GM23248 (cell line): ENCODE results near the gene AGAP1. TPM values are rescaled to one million over a fixed set of nuclear protein-coding genes. Genes with fewer than 3 reads are reported as not detected.

ENCODE experiments used
- DNase-seq: peaks from one replicate; pipeline ENCODE4 v3.0.0-alpha.2; 2015
- H2AFZ ChIP-seq: fragments of 200-600 bp; sonication (generic); 2 replicates; pipeline ENCODE4 v1.6.1; 2016; ENCODE audit warnings: antibody characterized with exemption
- H3F3A ChIP-seq: fragments of 200-600 bp; sonication (generic); 2 replicates; pipeline ENCODE4 v1.6.1; 2016; ENCODE audit warnings: mild to moderate bottlenecking, antibody characterized with exemption, mixed run types; ENCODE audit not compliant: insufficient read depth
- H3K27ac ChIP-seq: fragments of 200-600 bp; sonication (generic); 2 replicates; pipeline ENCODE4 v1.5.1; 2016; ENCODE audit warnings: mild to moderate bottlenecking
- H3K27me3 ChIP-seq: fragments of 200-600 bp; sonication (generic); replicated peaks from 2 replicates; pipeline ENCODE4 v1.6.1; 2016; ENCODE audit warnings: mild to moderate bottlenecking; ENCODE audit not compliant: insufficient read depth
- H3K36me3 ChIP-seq: fragments of 200-600 bp; sonication (generic); 2 replicates; pipeline ENCODE4 v1.6.1; 2016; ENCODE audit warnings: low read depth, mild to moderate bottlenecking
- H3K4me1 ChIP-seq: fragments of 200-600 bp; sonication (generic); 2 replicates; pipeline ENCODE4 v1.6.1; 2016; ENCODE audit warnings: mild to moderate bottlenecking; ENCODE audit not compliant: insufficient read depth
- H3K4me2 ChIP-seq: fragments of 200-600 bp; sonication (generic); one replicate; pipeline ENCODE4 v1.6.1; 2016; ENCODE audit warnings: mild to moderate bottlenecking; ENCODE audit not compliant: unreplicated experiment
- H3K4me3 ChIP-seq: fragments of 200-600 bp; sonication (generic); 2 replicates; pipeline ENCODE4 v1.5.1; 2016; ENCODE audit warnings: mild to moderate bottlenecking
- H3K79me2 ChIP-seq: fragments of 200-600 bp; sonication (generic); 2 replicates; pipeline ENCODE4 v1.6.1; 2016; ENCODE audit warnings: mild to moderate bottlenecking; ENCODE audit not compliant: insufficient read depth
- H3K9ac ChIP-seq: fragments of 200-600 bp; sonication (generic); 2 replicates; pipeline ENCODE4 v1.6.1; 2016; ENCODE audit warnings: mild to moderate bottlenecking
- H3K9me2 ChIP-seq: fragments of 200-600 bp; sonication (generic); 2 replicates; pipeline ENCODE4 v1.6.1; 2016; ENCODE audit warnings: mixed run types, mild to moderate bottlenecking, moderate library complexity; ENCODE audit not compliant: insufficient read depth
- H3K9me3 ChIP-seq: fragments of 200-600 bp; sonication (generic); one replicate; pipeline ENCODE4 v1.6.1; 2017; ENCODE audit warnings: low read depth
- H4K20me1 ChIP-seq: fragments of 200-600 bp; sonication (generic); 2 replicates; pipeline ENCODE4 v1.6.0; 2016; ENCODE audit not compliant: insufficient read depth
- EZH2 ChIP-seq: fragments of 200-600 bp; sonication (generic); IDR thresholded peaks from 2 replicates; pipeline ENCODE4 v1.6.1; 2018; ENCODE audit warnings: antibody characterized with exemption, mild to moderate bottlenecking; ENCODE audit not compliant: insufficient read depth, poor library complexity, severe bottlenecking
- EZH2phosphoT487 ChIP-seq: fragments of 200-600 bp; sonication (generic); IDR thresholded peaks from 2 replicates; pipeline ENCODE4 v1.6.1; 2018; ENCODE audit warnings: antibody characterized with exemption, moderate library complexity, mild to moderate bottlenecking, low read depth; ENCODE audit not compliant: insufficient read depth
- WGBS, 2 experiments: methylation state at CpG; one replicate each; pipeline ENCODE4 v1.1.6; 2015 to 2017; ENCODE audit warnings: low lambda C conversion rate in 2 of 2, low coverage in 1 of 2; ENCODE audit errors: missing lambda C conversion rate in 2 of 2; 5-methylcytosine and 5-hydroxymethylcytosine counted together
- in situ Hi-C: fragments of 300-500 bp; cut with MboI; formaldehyde crosslinking; loops from 2 replicates; pipeline ENCODE4 v1.15.0; 2020
- polyA plus RNA-seq: library from polyadenylated mRNA; unstranded; fragments of >200 nt; fragmentation: Nextera tagmentation; extraction: Ambion mirVana; gene quantifications from 2 replicates; pipeline ENCODE4 v1.2.1, GENCODE V29; 2016
- total RNA-seq: library from RNA; depleted of rRNA; stranded (reverse); fragments of >200 nt; shearing (Covaris generic); gene quantifications from 2 replicates; pipeline ENCODE4 v1.2.3, GENCODE V29; 2014

AGAP1 gene
- total and polyA plus RNA-seq, 2 experiments from 2014 or later: 2.2 to 9.9 TPM

- no peak for TF ChIP-seq EZH2
- no peak for TF ChIP-seq EZH2phosphoT487
- no peak for DNase-seq
- Histone ChIP-seq H3K79me2 (peaks cover 88% of the 10 kb centered on the region), H3K9me2 (no peaks in the 10 kb centered on the region), H3K27ac (no peak overlapping the region), H3K36me3 (no peaks in the 10 kb centered on the region), H3K9me3 (no peaks in the 10 kb centered on the region), H3K4me1 (peaks cover 3% of the 10 kb centered on the region; the same call in 1 of the 2 replicates), H3F3A (no peaks in the 10 kb centered on the region), H4K20me1 (peaks cover 8% of the 10 kb centered on the region; the same call in 1 of the 2 replicates), H3K4me2 (no peak overlapping the region), H3K27me3 (no peaks in the 10 kb centered on the region), H3K9ac (no peak overlapping the region), H3K4me3 (no peak overlapping the region), H2AFZ (no peak overlapping the region)
- 96 to 99% methylated on average over 8 of the region's 8 CpGs for WGBS, 2 experiments
- in situ Hi-C loops: no loop called here
Observed at GRCh38 chr2:235575431-235575830, 81.6 kb downstream of the AGAP1 start.

- H3K27ac ChIP-seq: no peak overlapping the region
- TF ChIP-seq EZH2 (no peak), EZH2phosphoT487 (no peak)
- H3K9me2 ChIP-seq: no peaks in the 10 kb centered on the region
- no peak for DNase-seq
- no peaks in the 10 kb centered on the region for H3K9me3 ChIP-seq
- H3K4me2 ChIP-seq: no peak overlapping the region
- no peaks in the 10 kb centered on the region for H3F3A ChIP-seq
- H4K20me1 ChIP-seq: peaks cover 5% of the 10 kb centered on the region; the same call in 1 of the 2 replicates
- peaks cover 90% of the 10 kb centered on the region for H3K79me2 ChIP-seq
- no peaks in the 10 kb centered on the region for H3K36me3 ChIP-seq
- H3K4me3 ChIP-seq: no peak overlapping the region
- in situ Hi-C loops: no loop called here
- H2AFZ ChIP-seq: no peak overlapping the region
- no peaks in the 10 kb centered on the region for H3K27me3 ChIP-seq
- no peaks in the 10 kb centered on the region for H3K4me1 ChIP-seq
- no peak overlapping the region for H3K9ac ChIP-seq
- 79 to 80% methylated on average over 8 of the region's 8 CpGs for WGBS, 2 experiments
Observed at GRCh38 chr2:235575904-235576303, 82.1 kb downstream of the AGAP1 start.

- no peaks in the 10 kb centered on the region for H3K27me3 ChIP-seq
- H3K9me2 ChIP-seq: no peaks in the 10 kb centered on the region
- H3K9ac ChIP-seq: no peak overlapping the region
- no peak overlapping the region for H2AFZ ChIP-seq
- H3K4me2 ChIP-seq: no peak overlapping the region
- no peak overlapping the region for H3K27ac ChIP-seq
- H3K9me3 ChIP-seq: no peaks in the 10 kb centered on the region
- peaks cover 5% of the 10 kb centered on the region; the same call in 1 of the 2 replicates for H4K20me1 ChIP-seq
- WGBS, 2 experiments: 97 to 98% methylated on average over 11 of the region's 11 CpGs
- no peaks in the 10 kb centered on the region for H3F3A ChIP-seq
- no peak for DNase-seq
- no peaks in the 10 kb centered on the region for H3K36me3 ChIP-seq
- no peaks in the 10 kb centered on the region for H3K4me1 ChIP-seq
- H3K79me2 ChIP-seq: peaks cover 90% of the 10 kb centered on the region
- in situ Hi-C loops: no loop called here
- no peak overlapping the region for H3K4me3 ChIP-seq
- TF ChIP-seq EZH2phosphoT487 (no peak), EZH2 (no peak)
Observed at GRCh38 chr2:235576337-235576910, 82.6 kb downstream of the AGAP1 start.

GRCh38 chr2:235577404-235578330 is 83.8 kb downstream of the AGAP1 start:
- in situ Hi-C loops: no loop called here
- Histone ChIP-seq H3K27me3 (no peaks in the 10 kb centered on the region), H2AFZ (no peak overlapping the region), H3K27ac (no peak overlapping the region), H3K4me2 (no peak overlapping the region), H3K79me2 (peaks cover 92% of the 10 kb centered on the region), H3F3A (no peaks in the 10 kb centered on the region), H3K9me3 (no peaks in the 10 kb centered on the region), H4K20me1 (peaks cover 9% of the 10 kb centered on the region; the same call in 1 of the 2 replicates), H3K36me3 (no peaks in the 10 kb centered on the region), H3K9ac (no peak overlapping the region), H3K4me3 (no peak overlapping the region), H3K9me2 (no peaks in the 10 kb centered on the region), H3K4me1 (no peaks in the 10 kb centered on the region)
- no peak for TF ChIP-seq EZH2
- no peak for TF ChIP-seq EZH2phosphoT487
- 65 to 66% methylated on average over 28 of the region's 28 CpGs for WGBS, 2 experiments
- peak; percentile 21 for DNase-seq
